Muscle of arm (tissue), 12 donors: ENCODE measurements around the gene ZKSCAN8. TPM values are rescaled to one million over a fixed set of nuclear protein-coding genes. Genes with fewer than 3 reads are reported as not detected.

Experiments used
- DNase-seq: peaks from one replicate; pipeline ENCODE4 v3.0.0-alpha.2; 2013
- polyA plus RNA-seq, 12 donors: library from polyadenylated mRNA; unstranded; fragments of 120-200 nt; gene quantifications; one replicate each; pipeline ENCODE4 v1.2.1, GENCODE V29; 2013; ENCODE audit not compliant: insufficient read length in 12 of 12

ZKSCAN8 gene
- polyA plus RNA-seq, 12 donors: 21.8 to 32.0 (median 24.9) TPM; not detected in 1

DNA sequence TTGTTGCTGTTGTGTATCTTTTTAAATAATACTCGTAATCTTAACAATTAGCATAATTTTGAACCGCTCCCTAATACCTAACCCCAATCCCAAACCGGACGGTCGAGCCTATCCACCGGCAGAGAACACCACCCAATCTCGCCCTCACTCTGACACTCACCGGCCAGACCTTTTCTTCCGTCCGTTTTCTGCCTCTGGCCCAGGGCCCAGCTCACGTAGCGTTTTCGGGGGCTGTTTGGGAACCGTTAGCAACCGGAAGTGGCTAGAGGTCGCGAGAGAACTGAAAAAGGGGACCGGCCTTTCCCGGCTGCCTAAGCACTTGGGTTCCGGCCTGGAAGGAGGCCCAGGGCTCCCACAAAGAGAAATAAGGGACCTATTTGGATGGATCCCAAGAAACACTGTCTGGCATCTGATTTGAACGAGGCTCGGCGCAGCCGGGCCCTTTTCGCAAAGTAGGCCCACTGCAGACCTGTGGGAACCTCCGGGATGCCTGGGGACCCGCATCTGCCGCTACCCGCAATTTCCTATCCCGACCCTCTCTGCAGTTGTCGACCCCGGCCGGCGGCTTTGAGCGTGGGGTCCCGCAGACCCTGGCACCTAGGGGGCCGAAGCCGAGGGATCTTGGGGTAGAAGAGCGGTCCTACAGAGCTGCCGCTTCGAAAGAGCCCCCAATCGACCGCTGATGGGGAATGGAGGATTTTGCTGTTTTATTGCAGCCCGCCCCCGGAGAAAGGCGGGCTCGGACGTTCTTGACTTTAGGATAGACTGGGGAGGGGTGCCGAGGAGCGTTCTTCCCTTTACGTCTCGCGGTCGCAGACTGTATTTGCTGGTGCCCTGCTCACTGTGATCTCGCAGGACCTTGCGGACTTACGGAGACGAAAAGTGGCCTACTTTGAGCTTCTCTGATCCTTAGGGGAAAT, 4.8 kb upstream of the ZKSCAN8 start:
- DNase-seq: peak; percentile 93

DNA sequence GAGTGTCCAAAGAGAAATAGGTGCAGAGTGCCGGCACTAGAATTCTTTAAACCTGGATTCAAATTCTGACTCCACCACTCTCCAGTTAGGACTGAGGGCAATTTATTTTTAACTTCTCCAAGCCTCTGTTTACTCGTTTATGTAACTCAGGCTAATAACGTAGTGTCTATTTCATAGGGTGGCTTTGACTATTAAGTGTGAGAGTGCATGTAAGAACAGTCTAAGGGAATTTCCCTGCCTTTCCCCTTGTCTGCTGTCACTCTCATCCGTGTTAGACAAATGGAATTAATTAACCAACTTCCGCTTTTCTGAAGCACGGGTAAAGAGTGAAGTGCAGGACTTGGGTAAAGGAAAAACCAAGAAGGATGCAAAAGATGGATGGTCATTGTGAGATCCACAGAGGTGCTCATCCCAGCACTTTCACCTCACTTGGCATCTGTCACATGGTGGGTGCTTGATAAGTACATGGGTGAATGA, 4.1 kb upstream of the ZKSCAN8 start:
- DNase-seq: no peak

DNA sequence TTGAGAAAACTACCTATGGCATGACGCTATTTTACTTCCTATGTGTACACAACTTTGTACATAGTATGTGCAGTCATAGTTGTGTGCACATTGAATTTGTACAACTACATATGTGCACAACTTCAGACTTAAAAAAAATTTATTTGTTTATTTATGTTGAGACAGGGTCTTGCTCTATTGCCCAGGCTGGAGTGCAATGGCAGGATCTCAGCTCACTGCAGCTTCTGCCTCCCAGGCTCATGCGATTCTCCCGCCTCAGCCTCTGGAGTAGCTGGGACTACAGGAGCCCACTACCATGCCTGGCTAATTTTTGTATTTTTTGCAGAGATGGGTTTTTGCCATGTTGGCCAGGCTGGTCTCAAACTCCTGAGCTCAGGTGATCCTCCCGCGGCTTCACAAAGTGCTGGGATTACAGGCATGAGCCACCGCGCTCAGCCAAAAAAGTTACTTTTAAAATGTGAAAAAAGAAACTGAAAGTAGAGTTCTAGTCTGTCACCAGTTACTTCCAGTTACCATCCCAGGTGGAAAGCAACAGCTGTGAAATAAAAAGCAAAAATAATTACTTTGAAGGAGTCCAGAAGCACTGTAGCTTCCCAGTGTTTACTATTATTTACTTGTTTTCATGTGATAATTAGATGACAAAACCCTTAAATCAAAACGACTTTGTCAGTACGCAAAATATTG, 1.7 kb upstream of the ZKSCAN8 start:
- no peak for DNase-seq

DNA sequence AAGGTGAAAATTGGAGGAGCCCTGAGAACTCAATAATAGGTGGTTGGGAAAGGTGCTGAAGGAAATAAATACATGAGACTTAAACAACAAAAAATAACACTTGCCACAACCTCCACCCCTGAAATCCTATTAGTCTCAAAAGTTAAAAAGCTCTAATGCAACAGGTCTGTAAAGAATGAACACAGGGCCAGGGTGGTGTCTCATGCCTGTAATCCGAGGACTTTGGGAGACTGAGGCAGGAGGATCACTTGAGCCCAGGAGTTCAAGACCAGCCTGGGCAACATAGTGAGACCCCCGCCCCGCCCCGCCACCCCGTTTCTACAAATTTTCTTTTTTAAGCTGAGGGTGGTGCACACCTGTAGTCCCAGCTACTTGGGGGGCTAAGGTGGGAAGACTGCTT, 1.1 kb upstream of the ZKSCAN8 start:
- DNase-seq: no peak

DNA sequence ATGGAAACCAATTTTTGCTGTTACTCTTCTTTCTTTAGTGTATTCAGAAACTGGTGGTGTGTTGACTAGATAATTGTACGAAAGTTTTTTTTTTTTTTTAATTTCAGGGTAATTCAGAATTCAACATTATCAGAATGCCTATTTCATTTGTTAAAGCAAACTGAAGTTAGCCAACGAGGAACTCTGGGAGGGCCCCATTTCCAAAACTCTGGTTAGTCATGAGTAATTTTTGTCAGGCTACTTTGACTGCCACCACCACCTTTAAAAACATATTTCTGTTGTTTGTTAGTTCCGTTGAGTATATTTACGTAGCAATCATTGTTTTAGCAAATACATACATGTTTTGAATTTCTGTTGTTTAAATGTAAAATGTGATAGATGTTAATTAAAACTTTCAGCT, 763 bp downstream of the ZKSCAN8 start:
- no peak for DNase-seq

DNA sequence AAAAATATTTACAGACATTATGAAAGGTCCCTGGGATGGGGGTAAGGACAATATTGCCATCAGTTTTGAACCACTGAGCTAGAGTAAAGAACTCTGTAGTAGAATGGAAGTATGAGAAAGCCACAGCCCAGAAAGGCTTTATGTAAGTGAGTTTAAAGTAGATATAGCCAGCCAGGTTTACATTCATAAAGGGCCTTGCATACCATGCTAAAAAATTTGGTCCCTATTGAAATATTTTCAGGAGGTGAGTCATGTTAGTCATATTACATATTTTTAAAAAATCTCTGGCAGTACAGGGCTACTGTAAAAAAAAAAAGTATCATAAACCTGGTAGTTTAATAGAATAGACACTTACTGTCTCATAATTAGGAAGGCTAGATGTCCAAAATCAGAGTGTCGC, 3.5 kb downstream of the ZKSCAN8 start:
- DNase-seq: no peak

DNA sequence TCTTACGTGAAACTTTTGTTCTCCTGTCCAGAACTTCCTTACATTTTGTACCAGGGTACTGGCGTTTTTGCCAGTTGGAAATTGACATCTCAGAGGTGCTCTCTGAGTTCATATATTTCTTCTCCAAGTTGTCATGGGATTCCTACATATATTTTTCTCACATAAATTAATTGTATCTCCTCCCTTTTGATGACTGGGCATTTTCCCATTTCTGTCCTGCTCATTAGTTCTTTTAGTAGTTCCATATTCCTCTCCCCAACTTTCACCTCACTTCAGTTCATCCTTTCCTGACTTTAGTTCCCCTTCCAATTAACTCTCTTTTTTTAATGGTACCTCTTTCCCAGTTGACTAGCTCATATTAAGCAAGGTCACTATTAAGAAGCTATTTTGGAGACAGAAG, 10.8 kb downstream of the ZKSCAN8 start:
- DNase-seq: no peak

DNA sequence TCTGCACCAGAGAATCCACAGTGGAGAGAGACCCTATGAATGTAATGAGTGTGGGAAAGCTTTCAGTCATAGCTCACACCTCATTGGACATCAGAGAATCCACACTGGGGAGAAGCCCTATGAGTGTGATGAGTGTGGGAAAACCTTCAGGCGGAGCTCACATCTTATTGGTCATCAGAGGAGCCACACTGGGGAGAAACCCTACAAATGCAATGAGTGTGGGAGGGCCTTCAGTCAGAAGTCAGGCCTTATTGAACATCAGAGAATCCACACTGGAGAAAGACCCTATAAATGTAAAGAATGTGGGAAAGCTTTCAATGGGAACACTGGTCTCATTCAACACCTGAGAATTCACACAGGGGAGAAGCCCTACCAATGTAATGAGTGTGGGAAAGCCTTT, 11.9 kb downstream of the ZKSCAN8 start:
- DNase-seq: no peak

DNA sequence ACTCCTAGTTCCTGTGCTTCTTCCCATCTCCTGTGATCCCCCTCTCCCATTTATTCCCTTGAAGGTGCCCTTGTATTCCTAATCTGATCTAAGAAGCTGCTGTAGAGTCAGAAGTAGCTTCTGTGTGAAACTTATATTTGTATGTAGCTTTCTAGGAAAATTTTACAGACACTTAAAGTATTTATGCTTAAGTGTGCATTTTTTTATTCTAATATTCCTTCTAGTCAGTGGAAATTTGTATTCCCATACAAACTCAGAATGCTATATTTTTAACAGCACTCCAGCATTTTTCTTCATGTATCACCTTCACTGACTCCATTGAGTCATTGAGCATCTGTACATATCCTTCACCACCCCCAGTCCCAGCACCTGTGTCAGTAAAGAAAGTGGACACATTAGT, 12.7 kb downstream of the ZKSCAN8 start:
- DNase-seq: no peak

DNA sequence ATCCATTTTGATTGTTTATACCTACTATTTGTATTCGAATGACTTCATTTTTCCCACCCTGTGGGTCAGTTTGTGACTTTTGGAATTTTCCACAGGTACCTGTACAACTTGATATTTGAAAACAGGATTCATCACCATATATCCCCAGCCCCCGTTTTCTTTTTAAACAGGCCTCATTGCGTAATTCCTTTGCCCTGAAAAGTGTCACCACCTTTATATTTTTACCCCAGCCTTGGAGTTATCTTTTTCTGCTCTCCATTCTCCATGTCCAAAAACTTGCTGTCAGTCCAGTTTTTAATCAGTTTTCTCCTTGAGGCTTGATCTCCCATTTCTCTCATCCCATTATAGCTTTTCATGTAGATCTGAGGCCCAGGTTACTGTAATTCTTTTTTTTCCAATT, 16.6 kb downstream of the ZKSCAN8 start:
- DNase-seq: no peak

DNA sequence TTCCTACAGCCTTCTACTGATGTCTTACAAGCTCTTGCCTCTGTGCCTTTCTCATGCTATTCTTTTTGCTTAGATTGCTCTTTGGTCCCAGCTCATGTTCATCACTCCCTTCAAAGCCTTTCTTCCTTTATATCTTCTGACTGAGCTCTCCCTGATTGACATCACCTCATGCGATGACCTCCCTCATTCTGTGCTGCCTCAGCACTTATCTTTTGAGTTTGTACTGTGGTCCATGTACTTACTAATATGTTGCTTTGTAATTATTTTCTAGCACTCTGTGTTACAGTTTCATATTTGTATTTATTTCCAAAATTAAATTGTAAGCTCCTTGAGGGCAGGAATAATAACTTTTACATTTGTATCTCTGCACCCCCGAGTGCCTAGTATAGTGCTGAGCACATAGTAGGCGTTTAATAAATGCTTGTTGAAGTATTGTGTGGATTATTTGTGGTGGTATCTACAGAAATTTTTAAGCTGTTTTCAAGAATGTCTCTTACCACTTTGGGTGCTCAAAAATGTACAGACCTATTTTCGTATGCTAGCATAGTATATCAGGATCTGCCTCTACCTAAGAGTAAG, 17.4 kb downstream of the ZKSCAN8 start:
- DNase-seq: no peak

DNA sequence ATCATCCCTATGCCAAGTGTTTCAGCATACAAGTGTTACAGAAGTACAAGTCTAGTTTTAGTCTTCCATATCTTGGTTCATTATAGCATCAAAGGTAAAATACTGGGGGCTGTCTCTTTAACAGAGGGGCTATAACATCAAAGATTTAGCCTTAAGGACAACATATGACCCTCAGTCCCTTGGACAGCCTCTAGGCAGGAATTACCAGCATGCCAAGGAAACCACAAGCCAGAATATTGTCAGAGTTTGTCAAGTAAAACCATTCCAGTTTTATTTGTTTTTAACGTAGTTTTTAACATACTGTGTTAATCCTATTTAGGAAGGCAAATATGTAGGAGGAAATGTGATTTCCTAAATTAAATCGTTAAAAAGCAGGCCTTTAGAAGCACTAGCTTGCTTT, 18.6 kb downstream of the ZKSCAN8 start:
- DNase-seq: no peak

DNA sequence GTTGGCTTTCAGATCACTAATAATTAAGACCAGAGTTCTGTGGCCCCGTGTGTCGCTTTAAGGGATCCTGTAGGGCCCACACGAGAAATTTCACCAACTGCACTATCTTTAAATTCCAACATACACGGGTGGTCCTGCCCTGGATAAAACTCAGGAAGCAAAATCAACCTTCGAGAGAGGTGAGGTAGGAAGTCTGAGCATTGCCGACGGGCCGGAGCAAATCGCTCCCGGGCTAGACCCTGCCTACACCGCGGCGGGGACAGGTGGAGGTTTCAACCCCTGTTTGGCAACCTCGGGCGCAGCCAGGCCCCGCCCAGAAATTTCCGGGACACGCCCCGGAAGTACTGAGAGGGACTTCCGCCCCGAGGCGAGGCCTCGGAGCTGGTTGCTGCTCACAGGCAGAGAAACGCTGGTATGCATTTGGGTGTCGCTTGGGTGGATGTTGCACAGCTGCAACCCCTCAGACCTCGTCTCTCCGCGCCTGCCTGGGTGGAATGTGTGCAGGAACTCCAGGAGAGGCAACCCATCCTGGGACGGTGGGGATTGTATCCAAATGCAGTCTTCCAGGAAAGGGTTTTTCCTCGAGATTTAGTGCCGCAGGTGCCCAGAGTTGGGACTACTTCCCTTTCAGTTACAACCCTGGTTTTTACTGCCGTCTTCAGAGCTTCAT, 19.9 kb downstream of the ZKSCAN8 start:
- DNase-seq: peak; percentile 68

DNA sequence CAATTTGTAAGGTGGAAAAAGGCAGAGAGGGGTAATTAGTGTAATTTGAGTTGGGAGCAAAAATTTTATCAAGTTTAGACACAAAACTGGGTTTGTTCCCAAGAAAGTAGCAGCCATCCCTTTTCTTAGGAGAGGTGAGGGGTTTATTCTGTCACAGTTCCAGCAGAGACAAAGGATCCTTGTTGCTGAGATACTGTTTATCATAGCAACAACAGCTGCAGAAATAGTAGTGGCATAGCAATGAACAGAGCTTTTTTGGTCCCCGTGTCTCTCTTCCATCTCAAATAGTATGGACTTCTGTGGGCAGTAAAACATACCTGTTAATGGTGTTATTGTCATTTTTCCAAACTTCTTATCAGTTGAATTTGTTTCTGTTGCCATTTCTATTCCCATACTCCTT, 23.9 kb downstream of the ZKSCAN8 start:
- no peak for DNase-seq

DNA sequence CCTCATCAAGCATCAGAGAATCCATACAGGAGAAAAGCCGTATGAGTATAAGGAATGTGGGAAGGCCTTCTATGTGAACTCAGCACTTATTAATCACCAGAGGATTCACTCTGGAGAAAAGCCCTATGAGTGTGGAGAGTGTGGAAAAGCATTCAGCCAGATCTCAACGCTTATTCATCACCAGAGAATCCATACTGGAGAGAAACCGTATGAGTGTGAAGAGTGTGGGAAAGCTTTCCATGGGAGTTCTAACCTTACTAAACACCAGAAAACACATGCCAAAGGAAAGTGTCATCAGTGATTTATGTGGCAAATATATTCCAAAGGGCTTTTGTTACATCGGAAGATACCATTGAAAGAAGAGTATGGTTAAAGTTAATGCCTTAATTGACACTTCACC, 25.4 kb downstream of the ZKSCAN8 start:
- no peak for DNase-seq

DNA sequence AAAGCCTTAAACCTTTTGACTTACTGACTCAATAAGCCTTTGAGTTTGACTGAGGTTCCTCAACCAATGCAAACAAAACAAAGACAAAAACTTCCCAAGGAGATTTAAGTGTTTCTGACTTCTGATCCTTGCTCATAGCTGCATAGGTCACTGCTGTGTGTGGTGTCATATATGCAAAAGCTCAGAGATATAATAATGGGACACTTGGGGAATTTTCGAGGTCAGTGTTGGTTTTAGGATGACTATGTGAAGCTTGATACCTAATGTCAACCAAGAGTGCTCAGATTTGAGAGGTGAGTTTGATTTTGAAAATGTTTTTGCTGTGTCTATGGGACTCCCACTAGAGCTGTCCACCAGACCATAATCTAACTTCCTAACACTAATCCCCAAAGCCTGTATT, 26.2 kb downstream of the ZKSCAN8 start:
- DNase-seq: no peak

DNA sequence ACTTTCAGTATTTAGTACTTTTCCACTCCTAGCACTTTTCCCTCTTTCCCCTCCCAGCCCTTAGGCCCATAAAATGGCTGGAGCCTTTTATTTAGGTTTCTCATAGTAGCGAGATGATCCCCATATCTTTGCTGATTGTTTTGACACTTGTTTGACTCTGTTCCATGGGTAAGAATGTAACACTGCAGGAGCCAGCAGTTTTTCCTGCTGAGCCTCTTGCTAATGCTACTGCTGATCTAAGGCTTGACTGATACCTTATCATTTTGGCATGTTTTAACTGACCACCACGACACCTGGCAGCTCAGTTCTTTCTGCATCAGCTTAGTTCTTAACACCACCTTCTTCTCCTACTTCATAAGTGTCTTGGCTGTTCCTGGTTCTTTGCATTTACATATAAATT, 29.6 kb downstream of the ZKSCAN8 start:
- no peak for DNase-seq

DNA sequence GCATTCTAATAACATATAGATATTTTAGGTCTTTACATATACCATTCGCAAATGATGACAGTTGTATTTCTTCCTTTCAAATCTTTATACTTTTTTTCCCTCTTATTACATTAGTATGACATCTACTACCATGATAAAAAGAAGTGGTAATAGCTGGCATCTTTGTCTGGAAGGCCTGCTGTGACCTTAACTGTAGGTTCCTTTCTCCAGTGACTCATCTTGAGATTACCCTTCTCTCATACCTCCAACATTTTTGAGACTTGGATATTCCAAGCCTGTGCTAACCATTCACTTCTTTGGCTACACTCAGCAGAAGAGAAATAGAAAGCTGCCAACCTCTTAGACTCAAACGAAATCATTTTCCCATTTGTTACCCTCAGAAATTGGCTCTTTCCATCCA, 30.3 kb downstream of the ZKSCAN8 start:
- DNase-seq: no peak

DNA sequence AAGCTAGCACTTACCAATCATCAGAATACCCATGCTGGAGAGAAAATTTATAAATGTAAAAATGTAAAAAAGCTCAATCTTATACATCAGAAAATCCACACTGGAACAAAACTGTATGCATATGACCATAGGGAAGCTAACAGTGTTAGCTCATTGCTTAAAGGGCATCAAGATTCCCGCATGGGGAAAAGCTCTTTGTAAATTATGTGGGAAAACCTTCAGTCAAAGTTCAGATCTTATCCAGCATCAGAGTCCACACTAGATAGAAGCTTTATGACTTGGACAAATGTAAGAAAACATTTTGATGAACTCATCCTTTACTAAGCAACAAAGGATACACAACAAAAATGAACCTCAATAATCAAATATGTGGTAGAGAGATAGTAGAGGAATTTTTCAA, 34.7 kb downstream of the ZKSCAN8 start:
- DNase-seq: no peak

DNA sequence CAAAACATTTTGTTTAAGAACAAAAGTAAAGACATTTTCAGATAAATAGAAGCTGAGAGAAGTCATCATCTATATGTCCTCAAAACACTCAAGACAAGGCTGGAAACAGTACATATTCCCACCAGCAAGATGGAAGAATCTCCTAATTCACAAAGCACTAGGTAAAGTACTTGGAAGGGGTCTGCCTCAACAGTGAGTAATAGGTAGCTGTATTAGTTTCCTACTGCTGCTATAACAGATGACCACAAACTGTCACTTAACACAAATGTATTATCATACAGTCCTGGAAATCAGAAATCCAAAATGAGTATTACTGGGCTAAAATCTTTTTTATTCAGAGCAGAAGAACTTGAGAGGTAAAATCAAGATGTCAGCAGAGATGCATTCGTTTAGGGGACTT, 40.6 kb downstream of the ZKSCAN8 start:
- no peak for DNase-seq

DNA sequence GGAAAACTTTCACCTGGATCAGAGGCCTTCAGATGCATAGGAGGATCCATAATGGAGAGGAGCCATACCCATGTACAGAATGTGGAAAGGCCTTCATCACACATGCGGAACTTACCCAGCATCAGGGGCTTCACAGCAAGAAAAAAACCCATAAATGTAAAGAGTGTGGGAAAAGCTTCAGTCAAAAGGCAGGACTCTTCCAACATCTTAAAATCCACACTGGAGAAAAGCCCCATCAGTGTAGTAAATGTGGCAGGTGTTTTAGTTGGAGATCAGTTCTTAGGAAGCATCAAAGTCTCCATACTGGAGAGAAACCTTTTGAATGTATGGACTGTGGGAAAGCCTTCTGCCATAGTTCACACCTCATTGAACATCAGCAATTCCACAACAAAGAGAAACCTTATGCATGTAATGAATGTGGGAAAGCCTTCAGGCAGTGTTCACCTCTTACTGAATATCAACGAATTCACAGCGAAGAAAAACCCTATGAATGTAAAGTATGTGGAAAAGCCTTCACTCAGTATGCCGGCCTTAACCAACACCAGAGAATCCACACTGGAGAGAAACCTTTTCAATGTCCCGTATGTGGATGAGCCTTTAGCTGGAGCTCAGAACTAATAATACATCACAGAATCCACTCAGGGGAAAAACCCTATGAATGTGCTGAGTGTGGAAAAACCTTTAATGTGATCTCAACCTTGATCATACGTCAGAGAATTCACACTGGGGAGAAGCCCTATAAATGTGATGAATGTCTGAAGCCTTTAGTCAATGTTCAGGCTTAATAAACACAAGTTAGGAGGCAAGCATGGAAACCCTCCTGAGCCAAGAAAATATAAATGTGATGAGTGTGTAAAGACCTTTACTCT, 46.7 kb downstream of the ZKSCAN8 start:
- DNase-seq: no peak
